Heart left ventricle (tissue), 16 donors: ENCODE results near the gene SGO2. TPM values are rescaled to one million over a fixed set of nuclear protein-coding genes. Genes with fewer than 3 reads are reported as not detected.

Experiments used
- ATAC-seq, 4 donors: fragments of 200-7000 bp; cut with Tn5 transposase; one replicate each; pipeline ENCODE4 v1.9.1; 2020 to 2022; ENCODE audit warnings: moderate library complexity in 4 of 4, mild to moderate bottlenecking in 3 of 4, moderate number of reproducible peaks in 1 of 4
- DNase-seq, 5 donors: peaks; one replicate each; pipeline ENCODE4 v3.0.0-alpha.2; 2020
- H3K27ac ChIP-seq, 12 donors: fragments of 200-600 bp; sonication (generic) in 4 of 12; one replicate each; pipeline versions ENCODE4 v1.5.0 to v1.8.0; 2016 to 2022; ENCODE audit warnings: mild to moderate bottlenecking in 2 of 12
- H3K27me3 ChIP-seq, 9 donors: fragments of 200-600 bp; sonication (generic) in 2 of 9; one replicate each; pipeline versions ENCODE4 v1.5.1 to v1.8.0; 2016 to 2022; ENCODE audit warnings: mild to moderate bottlenecking in 3 of 9
- H3K36me3 ChIP-seq, 9 donors: fragments of 200-600 bp; sonication (generic) in 2 of 9; one replicate each; pipeline versions ENCODE4 v1.5.0 to v1.8.0; 2018 to 2022; ENCODE audit warnings: mild to moderate bottlenecking in 2 of 9
- H3K4me1 ChIP-seq, 12 donors: fragments of 200-600 bp; sonication (generic) in 4 of 12; one replicate each; pipeline versions ENCODE4 v1.5.0 to v1.8.0; 2016 to 2022; ENCODE audit warnings: mild to moderate bottlenecking in 3 of 12
- H3K4me3 ChIP-seq, 12 donors: fragments of 200-600 bp; sonication (generic) in 4 of 12; one replicate each; pipeline versions ENCODE4 v1.5.0 to v1.8.0; 2017 to 2022; ENCODE audit warnings: mild to moderate bottlenecking in 9 of 12, moderate library complexity in 4 of 12
- H3K9me3 ChIP-seq, 12 donors: fragments of 200-600 bp; sonication (generic) in 4 of 12; one replicate each; pipeline versions ENCODE4 v1.5.0 to v1.8.0; 2016 to 2022; ENCODE audit warnings: mild to moderate bottlenecking in 1 of 12
- CTCF ChIP-seq, 12 donors: fragments of 200-600 bp; sonication (generic) in 4 of 12; IDR thresholded peaks; one replicate each; pipeline versions ENCODE4 v1.5.0 to v1.8.0; 2018 to 2022; ENCODE audit warnings: antibody characterized with exemption in 12 of 12, mild to moderate bottlenecking in 5 of 12
- POLR2A ChIP-seq, 2 donors: fragments of 450-650 bp; IDR thresholded peaks; one replicate each; pipeline ENCODE4 v1.6.1; 2017; ENCODE audit warnings: antibody characterized with exemption in 2 of 2, mild to moderate bottlenecking in 2 of 2, moderate library complexity in 2 of 2
- WGBS, 4 donors: extraction: QIAGEN DNeasy Blood & Tissue Kit in 2 of 4; methylation state at CpG; one replicate each; pipeline versions ENCODE4 v1.1.5 to v1.1.7; 2013 to 2018; 5-methylcytosine and 5-hydroxymethylcytosine counted together
- intact Hi-C, 10 donors: fragments of 100-400 bp; cut with DNase I; formaldehyde crosslinking; loops; one replicate each; pipeline versions ENCODE4 v1.11.1 to v1.14.2; 2022
- polyA plus RNA-seq, 2 donors: library from polyadenylated mRNA; stranded (reverse); fragments of 200-250 nt; gene quantifications; one replicate each; pipeline ENCODE4 v1.2.3, GENCODE V29; 2013
- total RNA-seq, 9 donors: library from RNA; depleted of rRNA in 2 of 9; stranded (reverse); fragments of >200 nt in 2 of 9; fragmentation: NEBNext Ultra II Directional in 3 of 9; extraction: Animal tissue kit (Norgen Biotek cat#: 25700) in 3 of 9; gene quantifications; one replicate each; pipeline versions ENCODE4 v1.1.0 to v1.2.4, GENCODE V29; 2016 to 2023
- donor health status: ischemic (EF 13 %, LVEDD 7.1; RV severe dilation, severe dysfunction).
- donor health status: healthy with polysubstance abuse.
- donor health status: DM: no; HTN: yes; CAD: no.
- donor health status: DM: no; HTN: no; CAD: no.
- donor health status: ischemic (EF 25% LVEDD 6.9; RV normal size, moderate dysfunction).
- donor health status: ischemic (EF 25% LVEDD 5.7; RV mildly dilated, moderate dysfunction).
- donor health status: healthy.
- donor health status: DM: yes; HTN: yes; CAD: no.
- donor health status: ischemic (EF 35%, LVEDD 5.7; RV mildly dilated, moderate dysfunction).
- donor health status: nonischemic (EF 11% LVEDD 7.7; RV severe dilation, severe dysfunction).
- donor health status: DM: yes; HTN: yes; CAD: no.
- donor health status: PGD.
- donor health status: ischemic (EF 29% LVEDD 5.4; RV normal size, mild dysfunction).
- donor health status: nonischemic (EF 23%, LVEDD 6.1; RV moderate dilation, normal function).

SGO2 gene
- total and polyA plus RNA-seq, 11 donors, result 0.27 to 5.3 (median 1.8) TPM

- H3K36me3 ChIP-seq, result no peaks in the 10 kb centered on the region
- H3K27me3 ChIP-seq, result peaks cover 0 to 7% (median 0%) of the 10 kb centered on the region in 9 donors
- H3K9me3 ChIP-seq, result no peaks in the 10 kb centered on the region
- no peak for DNase-seq
- peaks cover 0 to 13% (median 6%) of the 10 kb centered on the region in 12 donors for H3K4me1 ChIP-seq
- intact Hi-C loops, result loop anchor here in 1 of 10 donors (10.0 kb wide), 1 partner anchor 117 kb away; no protein-coding TSS in a partner anchor
- H3K4me3 ChIP-seq, result no peak overlapping the region
- 85 to 90% (median 89%) methylated on average over 4 of the region's 4 CpGs for WGBS, 4 donors
- H3K27ac ChIP-seq, result no peak overlapping the region
- no peak for TF ChIP-seq CTCF (IDR thresholded peaks at IDR 0.05)
- TF ChIP-seq POLR2A (IDR thresholded peaks at IDR 0.05), result no peak
- no peak for ATAC-seq
Observed at GRCh38 chr2:200588076-200588678, 62.2 kb downstream of the SGO2 start.

GRCh38 chr2:200590090-200590489, 64.1 kb downstream of the SGO2 start:
- Histone ChIP-seq H3K27me3 (peaks cover 0 to 7% (median 0%) of the 10 kb centered on the region in 9 donors), H3K9me3 (no peaks in the 10 kb centered on the region), H3K27ac (no peak overlapping the region), H3K36me3 (no peaks in the 10 kb centered on the region), H3K4me1 (peaks cover 0 to 13% (median 6%) of the 10 kb centered on the region in 12 donors), H3K4me3 (no peak overlapping the region)
- DNase-seq, result peak in 1 of 5 donors; percentile 25
- ATAC-seq, result peak in 1 of 4 donors; percentile 66
- TF ChIP-seq POLR2A (IDR thresholded peaks at IDR 0.05) (no peak), CTCF (IDR thresholded peaks at IDR 0.05) (no peak)
- intact Hi-C loops, result no loop called here

- H3K4me3 ChIP-seq, result no peak overlapping the region
- no peaks in the 10 kb centered on the region for H3K9me3 ChIP-seq
- 77 to 87% (median 85%) methylated on average over 5 of the region's 5 CpGs for WGBS, 4 donors
- no peak for DNase-seq
- H3K27ac ChIP-seq, result no peak overlapping the region
- intact Hi-C loops, result no loop called here
- peaks cover 0 to 1% (median 0%) of the 10 kb centered on the region in 12 donors for H3K4me1 ChIP-seq
- no peak for ATAC-seq
- H3K36me3 ChIP-seq, result no peaks in the 10 kb centered on the region
- TF ChIP-seq CTCF (IDR thresholded peaks at IDR 0.05) (no peak), POLR2A (IDR thresholded peaks at IDR 0.05) (no peak)
- peaks cover 0 to under 1% (median 0%) of the 10 kb centered on the region in 9 donors for H3K27me3 ChIP-seq
Observed at GRCh38 chr2:200591308-200591707, 65.3 kb downstream of the SGO2 start.

GRCh38 chr2:200592406-200593075, 66.5 kb downstream of the SGO2 start:
- TF ChIP-seq CTCF (IDR thresholded peaks at IDR 0.05) (no peak), POLR2A (IDR thresholded peaks at IDR 0.05) (no peak)
- no peak for ATAC-seq
- Histone ChIP-seq H3K36me3 (no peaks in the 10 kb centered on the region), H3K4me3 (no peak overlapping the region), H3K4me1 (no peaks in the 10 kb centered on the region), H3K9me3 (no peaks in the 10 kb centered on the region), H3K27me3 (no peaks in the 10 kb centered on the region), H3K27ac (no peak overlapping the region)
- WGBS, 4 donors, result 79 to 81% (median 79%) methylated on average over 1 of the region's 1 CpG
- DNase-seq, result no peak
- intact Hi-C loops, result no loop called here
